Retina (tissue), 1 donor: Measurements from ENCODE around the gene ADD2.
"Not testable (repeated sequence)": the region's sequence is repeated elsewhere in the genome, so short reads cannot be mapped to it uniquely, and the experiment has no call there.

ENCODE experiments used
- DNase-seq: peaks from one replicate; pipeline ENCODE4 v3.0.0-alpha.2; 2016

ADD2 gene

DNA sequence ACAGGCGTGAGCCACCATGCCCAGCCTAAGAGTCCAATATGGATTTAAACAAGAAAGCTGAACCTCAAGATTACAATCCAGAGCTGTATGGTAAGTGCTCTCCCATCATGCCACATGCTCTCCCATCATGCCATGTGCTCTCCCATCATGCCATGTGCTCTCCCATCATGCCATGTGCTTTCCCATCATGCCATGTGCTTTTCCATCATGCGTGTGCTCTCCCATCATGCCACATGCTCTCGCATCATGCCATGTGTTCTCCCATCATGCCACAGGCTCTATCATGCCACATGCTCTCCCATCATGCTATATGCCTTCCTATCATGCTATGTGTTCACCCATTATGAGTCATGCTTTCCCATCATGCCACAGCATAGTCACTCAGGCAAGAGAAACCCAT, 20.7 kb downstream of the ADD2 start:
- DNase-seq, result no peak

DNA sequence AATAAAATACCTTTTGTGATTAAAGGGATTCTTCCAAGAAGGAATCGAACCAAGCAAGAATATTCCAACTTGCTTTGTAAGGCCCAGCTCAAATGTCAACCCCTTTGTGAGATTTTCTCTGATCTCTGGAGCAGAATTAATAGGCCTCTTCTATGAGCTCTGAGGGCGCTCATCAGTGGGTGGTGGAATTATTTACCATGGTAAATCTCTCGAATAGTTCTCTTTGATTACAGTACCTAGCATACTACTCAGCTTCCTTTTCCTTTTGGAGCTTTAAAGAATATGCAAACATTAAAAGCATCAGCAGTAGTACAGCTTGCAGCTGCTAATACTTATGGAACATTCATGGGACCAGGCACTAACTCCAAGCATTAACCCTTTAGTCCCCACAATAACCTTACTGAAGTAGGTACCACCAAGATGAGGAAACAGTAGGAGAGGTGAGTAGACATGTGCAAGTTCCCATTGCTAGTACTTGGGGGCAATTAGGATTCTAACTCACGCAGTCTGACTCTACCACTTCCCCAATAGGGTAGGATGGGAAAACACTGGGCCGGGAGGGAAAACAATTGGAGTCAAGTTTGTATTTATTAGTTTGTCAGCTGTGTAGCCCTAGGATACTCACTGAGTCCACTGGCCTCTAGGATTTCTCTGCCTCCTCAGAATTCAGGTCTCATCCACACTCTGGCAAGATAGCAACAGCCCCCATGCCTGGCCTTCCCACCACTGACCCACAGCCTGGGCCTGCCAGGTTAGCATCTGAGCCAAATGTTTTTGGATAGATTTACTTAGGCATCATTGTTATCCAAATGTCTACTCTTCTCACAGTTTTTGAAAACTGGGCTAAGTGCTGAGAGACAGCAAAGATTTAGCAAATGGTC, 21.7 kb downstream of the ADD2 start:
- no peak for DNase-seq

DNA sequence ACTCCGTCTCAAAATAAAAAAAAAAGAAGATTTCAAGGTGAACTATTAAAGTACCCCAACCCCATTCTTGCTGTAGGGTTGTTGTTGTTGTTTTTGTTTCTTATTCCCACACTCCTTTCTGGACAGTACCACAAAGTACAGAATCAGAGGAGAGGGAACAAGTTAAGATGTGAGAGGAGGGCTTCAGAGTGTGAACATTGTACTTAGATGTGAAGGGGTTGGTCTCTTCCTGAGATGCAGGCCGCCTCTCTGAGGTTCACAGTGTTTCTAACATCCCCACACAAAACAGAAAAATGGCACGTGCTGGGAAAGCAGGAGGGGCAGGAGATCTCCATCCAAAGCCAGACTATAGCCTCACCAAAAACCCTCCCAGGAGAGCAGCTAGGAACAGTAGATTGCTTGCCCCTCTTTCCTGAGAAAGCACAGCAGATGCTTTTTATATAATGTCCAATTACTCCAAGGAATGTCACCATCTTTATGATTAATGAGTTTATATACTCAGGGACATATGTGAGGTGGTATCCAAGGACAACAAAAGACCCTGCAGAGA, 22.6 kb downstream of the ADD2 start:
- DNase-seq, result no peak

DNA sequence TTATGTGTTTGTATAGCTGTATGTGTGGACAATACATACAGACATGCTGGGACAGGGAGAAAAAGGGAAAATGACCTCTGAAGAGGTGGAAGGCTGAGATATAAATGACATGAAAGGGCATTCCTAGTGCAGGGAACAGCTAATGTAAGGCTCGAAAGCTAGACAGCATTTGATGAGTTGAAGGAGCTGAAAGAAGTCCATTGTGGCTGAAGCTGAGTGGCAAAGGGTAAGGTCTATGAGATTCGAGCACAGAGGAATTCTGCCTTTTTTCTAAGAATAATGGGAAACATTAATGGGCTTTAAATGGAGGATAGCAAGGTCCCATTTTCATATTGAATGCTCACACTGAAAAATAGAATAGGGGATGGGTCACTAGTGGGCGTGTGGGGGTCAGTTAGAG, 23.6 kb downstream of the ADD2 start:
- DNase-seq, result no peak

DNA sequence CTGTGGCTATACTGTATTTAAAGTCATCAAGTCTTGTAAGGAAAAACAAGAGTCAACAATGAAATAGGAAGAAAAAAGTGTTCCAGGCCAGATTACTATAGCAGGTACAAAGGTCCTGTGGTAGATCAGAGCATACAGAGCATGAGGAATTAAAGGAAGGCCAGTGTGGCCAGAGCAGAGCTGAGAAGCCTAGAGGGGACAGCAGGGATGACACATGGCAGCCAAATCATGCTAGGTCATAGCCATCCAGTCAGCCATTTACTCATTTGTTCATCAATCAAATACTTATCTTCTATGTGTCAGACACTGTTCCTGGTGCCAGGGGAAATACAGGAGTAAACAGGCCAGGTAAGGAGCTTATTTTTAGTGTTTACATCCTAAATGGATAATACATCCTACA, 24.3 kb downstream of the ADD2 start:
- no peak for DNase-seq

DNA sequence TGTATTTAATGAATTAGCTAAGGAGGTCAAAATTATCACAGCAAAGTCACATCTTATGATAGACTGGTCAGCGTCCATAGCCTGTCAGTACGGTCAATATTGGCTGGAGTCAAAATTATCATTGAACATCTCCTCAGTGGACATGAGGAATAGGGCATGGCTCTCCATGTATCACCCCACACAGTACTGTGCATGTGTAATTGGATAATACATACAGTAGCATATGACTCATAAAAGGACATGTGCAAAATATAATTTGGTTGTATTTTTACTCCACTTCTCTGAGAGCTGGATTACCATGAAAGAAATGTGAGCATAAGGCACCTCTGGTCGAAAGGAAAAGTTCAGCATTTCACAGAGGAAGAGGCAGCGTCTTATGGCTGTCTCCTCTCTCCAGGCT, 24.9 kb downstream of the ADD2 start:
- DNase-seq, result no peak

DNA sequence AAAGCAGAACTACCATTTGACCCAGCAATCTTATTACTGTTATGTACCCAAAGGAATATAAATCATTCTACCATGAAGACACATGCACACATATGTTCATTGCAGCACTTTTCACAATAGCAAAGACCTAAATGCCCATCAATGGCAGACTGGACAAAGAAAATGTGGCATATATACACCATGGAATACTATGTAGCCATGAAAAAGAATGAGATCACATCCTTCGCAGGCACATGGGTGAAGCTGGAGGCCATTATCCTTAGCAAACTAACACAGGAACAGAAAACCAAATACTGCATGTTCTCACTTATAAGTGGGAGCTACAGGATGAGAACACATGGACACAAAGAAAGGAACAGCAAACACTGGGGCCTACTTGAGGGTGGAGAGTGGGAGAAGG, 28.5 kb downstream of the ADD2 start:
- DNase-seq, result not testable (repeated sequence)

DNA sequence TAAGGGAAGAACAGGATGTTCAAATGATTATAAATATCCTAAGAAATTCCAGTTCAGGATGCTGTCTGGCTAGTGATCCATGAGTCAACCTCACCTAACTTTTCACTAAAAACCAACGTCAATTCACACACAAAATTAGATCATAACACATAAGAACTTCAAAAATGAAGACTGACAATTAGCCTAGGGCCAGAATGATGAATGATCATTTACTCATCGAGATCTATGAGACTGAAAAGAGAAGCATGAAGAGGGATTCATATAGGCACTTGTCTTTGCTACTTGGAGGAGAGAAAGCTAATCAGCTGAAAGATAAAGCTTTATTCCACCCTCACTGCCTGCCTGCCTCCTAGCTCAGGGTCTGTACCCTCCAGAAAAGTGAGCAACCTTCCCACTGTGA, 29.8 kb downstream of the ADD2 start:
- DNase-seq, result no peak

DNA sequence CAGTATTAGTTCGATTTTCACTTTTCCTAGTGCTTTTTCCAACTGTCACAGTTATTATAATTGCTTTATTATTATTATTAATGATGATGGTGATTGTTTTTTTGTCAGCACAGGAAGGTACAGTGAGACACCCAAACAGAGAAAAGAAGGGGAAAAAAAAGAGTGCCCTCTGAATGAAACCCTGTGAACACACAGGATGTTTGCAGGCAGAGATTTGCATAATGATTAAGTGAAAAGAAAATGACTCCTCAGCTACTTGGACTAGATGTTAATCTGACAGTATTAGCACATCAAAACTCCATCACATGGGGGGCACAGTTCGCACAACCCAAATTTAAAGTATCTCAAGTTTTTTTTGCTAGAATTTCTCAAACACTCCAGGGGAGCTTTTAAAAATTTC, 32.9 kb downstream of the ADD2 start:
- DNase-seq, result no peak

DNA sequence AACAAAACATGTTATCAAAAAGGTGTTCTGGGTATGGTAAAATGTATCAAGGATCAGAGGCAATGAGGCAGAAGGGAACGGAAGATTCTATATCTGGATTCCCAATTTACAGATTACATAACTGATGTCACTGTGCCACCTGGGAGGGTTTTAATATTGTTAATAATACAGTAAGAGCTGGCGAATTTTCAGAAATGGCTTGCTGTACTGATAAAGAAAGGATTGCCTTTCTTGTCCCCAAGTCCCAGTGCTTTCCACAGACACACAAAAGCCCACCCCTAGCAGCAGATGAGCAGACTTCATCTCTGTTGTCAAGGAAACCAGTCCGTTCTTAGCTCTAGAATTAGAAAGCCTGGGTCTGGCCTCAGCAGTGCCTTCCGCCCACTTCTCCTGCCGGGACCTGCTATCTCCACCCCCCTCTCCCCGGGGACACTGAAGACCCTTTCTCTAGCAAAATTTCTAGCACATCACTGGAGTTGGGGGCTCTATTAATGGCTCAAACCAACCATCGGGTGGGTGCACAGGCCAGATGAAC, 34.3 kb downstream of the ADD2 start:
- DNase-seq, result no peak

DNA sequence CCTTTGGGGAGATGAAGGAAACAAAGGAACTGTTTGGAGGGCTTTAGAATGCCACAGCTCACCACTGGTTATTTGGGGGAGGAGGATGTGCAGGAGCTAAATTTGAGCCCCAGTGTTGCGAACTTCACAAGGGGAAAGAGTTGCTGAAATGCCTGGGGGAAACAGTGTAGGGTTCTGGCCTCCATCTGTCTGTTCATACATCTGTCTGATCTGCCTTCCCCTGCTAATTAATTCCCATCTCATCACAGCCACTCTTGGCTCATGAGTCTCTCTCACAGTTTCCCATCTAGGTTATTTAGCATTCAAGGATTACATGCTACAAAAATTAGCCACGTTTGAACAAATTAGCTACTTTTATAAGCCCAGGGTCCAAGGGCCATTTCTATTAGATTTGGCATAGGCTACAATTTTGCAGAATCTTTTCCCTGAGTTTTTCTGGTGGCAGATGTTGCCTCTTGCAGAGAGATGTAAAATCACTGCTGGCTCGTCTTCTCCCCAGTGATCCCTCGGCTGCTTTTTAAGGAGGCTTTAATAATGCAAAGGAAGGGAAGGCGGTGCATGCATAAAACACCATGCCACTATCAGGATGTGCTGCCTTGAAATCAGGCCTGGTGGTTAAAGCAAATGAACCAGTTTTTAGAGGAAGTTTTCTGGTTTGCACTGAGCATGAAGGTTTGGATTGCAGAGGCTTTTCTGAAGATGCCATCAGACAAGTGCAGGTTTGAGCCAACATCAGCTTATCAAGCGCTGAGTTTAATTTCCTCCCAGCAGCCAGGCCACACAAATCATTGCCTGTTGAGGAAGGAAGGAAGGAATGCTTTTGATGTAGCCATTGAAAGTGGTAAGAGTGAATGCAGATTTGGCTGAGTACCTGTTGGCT, 35.0 kb downstream of the ADD2 start:
- no peak for DNase-seq

DNA sequence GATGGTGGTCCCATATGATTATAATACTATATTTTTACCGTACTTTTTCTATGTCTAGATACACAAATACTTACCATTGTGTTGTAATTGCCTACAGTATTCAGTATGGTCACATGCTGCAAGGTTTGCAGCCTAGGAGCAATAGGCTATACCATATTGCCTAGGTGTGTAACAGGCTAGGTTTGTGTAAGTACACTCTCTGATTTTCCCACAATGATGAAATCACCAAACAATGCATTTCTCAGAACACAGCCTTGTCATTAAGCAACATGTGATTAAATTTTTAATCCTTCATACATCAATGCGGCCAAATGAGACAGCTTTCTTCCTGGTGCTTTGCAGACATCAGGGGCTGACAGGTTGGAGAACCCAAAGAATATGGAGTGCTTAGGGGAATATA, 37.3 kb downstream of the ADD2 start:
- no peak for DNase-seq

DNA sequence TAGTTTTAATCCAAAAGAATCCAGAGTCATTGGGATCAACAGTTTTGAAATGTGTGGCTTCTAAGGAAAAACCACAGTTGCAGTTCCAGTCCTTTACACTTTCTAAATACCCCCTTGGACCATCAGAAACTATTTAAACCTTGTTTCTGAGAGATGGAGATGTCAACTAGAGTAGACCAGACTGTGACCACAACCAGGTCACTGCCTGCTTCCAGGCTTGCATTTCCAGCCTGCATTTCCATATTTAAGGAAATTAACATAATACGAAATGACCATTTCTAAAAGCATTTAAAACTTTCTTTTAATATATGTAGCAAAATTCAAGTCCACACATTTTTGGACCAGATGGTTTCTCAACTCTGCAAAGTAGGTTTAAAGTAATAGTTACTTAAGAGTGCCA, 38.4 kb downstream of the ADD2 start:
- no peak for DNase-seq

DNA sequence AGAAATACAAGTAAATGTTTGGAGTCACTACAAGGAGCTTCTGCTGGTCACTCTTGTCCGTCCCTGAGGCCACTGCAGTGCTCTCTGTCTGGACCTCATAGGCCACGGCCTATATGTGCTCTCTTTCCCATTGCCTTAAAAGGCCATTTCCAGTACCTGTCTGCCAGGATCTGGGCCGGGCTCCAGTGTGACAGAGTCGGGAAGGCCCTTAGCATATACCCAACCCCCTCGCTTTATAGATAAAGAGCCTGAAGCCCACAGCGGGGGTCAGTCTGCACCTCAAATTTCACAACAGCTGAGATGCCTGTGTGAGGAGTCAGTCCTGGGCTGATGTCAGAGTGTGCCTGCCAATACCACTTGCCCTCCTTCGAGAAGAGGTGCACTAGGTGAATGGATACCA, 39.9 kb downstream of the ADD2 start:
- DNase-seq, result no peak

DNA sequence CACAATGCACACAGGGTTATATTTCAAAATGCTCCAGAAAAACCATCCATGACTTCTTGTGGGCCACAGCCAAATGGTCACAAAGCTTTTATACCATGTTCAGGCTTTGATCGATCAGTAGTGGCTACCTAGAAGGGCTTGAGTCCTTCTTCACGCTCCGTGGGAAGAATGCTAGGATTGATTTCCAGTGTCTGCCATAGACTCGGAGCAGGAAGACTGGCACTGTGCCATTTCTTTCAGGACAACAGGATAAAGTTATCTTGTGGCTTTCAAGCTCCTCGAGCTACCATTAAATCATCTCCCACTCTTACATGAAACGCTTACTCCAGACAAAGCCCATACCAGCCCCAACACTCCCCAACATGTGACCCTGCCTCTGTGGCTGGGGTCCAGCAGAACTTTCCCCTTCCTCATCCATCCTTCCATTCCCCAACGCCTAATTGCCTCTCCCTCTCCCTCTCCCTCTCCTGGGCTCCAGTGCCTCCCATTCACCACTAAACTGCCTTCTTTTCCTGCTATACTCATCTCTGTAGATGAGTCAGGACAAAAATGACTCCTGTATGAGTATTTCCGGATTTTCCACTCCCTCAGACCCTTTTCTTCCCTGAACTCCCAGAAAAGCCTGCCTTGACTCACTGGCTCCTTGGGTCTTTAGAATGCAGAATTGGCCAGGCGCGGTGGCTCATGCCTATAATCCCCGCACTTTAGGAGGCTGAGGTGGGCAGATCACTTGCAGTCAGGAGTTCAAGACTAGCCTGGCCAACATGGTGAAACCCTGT, 40.9 kb downstream of the ADD2 start:
- DNase-seq, result no peak

DNA sequence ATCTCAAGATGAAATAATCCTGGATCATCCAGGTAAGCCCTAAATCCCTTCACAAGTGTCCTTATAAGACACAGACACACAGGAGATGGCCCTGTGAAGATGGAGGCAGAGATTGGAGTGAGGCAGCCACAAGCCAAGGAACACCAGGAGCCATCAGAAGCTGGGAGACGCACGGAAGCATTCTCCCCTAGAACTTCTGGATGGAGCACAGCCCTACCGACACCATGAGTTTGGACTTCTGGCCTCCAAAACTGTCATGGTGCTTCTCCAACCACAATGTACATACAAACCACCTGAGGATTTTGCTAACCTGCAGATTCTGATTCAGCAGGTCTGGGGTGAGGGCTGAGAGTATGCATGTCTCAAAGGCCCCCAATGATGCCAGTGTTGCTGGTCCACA, 42.5 kb downstream of the ADD2 start:
- no peak for DNase-seq

DNA sequence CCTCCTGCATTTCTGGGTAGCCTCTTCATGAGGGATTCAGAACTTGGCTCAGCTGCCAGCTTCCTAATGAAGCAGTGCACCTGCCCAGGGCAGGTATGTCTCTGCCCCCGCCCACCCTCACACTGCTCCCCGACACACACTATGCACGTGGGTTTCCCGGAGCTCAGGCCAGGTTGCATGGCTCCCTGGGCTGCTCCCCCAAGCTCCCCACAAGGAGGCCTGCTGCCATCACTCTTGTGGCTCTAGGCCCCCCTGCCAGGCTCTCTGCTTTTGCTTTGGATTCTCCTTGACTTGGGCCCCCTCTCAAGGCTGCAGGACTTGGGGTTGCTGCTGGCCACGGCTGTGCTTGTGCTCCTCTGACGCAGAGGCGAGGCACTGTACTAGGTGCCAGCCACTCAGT, 43.6 kb downstream of the ADD2 start:
- DNase-seq, result no peak

DNA sequence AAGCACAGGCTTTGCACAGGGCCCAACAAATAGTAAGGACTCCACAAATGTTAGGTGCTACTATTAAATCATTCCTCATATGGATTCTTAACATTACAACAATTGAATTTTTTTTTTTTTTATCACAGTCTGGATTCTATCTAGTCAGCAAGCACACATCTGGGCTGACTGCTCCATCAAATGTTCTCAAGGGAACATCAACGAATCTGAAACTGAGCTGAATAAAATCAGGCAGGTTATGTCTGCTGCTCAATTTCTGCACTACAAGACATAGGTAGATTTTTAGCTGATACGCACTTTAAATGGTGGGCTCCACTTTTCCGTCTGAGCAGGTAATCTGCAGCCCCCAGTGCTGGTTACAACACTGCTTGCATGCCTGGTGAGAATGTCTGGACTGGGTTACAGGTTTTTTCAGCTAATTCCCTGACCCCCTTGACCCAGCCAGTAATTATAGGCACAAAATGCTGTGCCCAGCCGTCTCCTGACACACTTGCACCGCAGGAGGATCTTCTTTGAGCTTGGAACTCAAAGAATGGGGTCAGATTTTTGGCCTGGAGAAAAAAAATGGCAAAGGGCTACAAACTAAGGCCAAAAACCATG, 44.6 kb downstream of the ADD2 start:
- DNase-seq, result no peak

DNA sequence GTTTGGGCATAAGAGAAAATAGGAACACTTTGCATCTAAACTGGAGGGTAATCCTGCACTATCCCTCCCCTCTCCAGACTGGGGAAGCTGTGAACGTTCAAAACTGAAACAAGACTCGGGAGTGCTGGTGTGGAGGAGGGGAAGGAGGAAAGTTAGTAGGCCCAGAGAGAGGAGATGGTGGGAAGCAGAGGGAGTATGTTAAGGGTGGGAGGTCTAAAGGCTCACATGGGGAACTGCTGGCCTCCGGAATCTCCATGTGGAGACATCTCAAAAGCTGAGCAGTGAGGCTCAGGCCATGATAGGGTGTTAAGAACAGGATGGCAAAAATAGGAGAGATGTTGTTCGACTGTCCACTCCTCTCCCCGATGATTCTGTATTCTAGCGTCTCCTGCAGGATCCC, 47.9 kb downstream of the ADD2 start:
- no peak for DNase-seq

DNA sequence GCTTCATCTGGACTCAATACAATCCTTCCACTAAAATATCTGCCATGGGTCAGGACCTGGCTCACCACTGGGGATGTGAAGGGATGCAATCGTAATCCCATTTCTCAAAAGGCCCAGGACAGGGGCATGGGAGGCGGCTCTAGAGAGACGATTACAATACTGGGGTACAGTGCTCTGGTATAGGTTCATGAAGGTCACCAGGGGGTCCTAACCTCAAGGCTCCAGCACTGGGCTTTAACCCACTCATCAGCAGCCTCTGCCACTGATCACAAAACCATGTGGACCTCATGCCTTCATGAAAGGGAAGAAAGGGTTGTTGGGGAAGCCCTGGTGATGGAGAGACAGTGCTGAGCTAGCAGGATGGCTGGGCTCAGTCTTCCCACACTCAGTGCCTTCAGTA, 48.8 kb downstream of the ADD2 start:
- DNase-seq, result no peak

DNA sequence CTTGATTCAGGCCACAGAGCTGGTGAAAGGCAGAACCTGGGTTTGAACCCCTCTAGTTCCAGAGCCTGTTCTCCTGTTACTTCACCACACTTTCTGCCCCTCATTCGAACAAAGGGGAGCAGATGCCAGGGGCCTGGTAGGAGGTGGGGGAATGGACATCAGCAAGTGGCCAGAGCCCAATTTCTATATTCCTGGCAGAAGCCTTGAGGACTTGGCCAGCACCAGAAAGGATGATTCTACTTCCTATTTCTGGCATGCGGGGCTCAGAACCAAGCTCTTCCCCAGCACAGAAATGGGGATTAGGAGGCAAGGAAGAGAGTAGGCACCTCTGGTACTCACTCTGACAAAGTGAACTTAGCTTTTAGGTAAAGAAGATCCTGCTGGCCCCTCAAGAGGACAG, 49.3 kb downstream of the ADD2 start:
- no peak for DNase-seq

DNA sequence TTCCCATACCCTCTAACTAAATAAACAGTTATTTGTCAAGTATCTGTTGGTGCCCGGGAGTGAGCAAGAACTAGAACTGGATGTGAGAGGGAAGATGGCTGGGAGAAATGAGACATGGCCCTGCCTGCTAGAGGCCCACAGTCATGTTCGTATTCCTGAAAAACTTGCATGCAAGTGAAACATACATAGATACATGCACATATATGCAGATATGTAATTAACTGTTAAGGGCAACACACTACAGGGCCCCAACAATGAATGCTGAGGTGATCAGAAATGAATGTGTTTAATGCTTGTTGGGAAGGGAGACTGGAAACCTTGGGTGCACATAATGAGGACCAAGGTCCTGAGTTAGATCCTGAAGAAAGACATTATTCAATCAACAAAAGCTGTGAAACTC, 49.8 kb downstream of the ADD2 start:
- no peak for DNase-seq
